NT2/D1 (cell line): ENCODE measurements around the gene MGAT5.

Experiments used
- SUZ12 ChIP-seq: IDR thresholded peaks from 2 replicates; pipeline ENCODE4 v1.6.1; 2011; ENCODE audit not compliant: insufficient read length, insufficient read depth; ENCODE audit errors: extremely low read depth
- YY1 ChIP-seq: IDR thresholded peaks from 2 replicates; pipeline ENCODE4 v1.6.1; 2011; ENCODE audit not compliant: insufficient read length, insufficient read depth

DNA sequence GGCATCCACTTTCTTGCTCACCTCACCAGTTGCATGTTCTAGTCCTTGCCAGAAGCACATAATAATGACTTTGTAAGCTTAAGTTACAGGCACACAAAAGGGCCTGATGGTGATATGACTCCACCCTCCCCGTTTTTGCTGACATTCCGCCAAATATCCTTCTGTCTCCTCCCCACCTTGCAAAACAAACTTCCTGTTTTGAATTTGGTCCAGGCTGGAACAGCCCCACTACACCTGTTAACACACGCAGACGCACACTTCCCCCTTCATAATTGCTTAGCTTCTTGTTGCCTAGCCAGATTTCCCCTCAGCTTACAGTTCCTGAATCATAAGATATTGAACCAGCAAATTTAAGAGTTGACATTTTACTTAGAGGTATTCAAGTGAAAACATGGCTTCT, at the start of gene MGAT5:
- TF ChIP-seq SUZ12 (no peak), YY1 (no peak)
